ENCODE results near the gene WDR27. TPM values are rescaled to one million over a fixed set of nuclear protein-coding genes. Genes with fewer than 3 reads are reported as not detected.

Gene WDR27
- polyA plus RNA-seq, 3 donors = 0.95 to 20.5 (median 2.0) TPM

DNA sequence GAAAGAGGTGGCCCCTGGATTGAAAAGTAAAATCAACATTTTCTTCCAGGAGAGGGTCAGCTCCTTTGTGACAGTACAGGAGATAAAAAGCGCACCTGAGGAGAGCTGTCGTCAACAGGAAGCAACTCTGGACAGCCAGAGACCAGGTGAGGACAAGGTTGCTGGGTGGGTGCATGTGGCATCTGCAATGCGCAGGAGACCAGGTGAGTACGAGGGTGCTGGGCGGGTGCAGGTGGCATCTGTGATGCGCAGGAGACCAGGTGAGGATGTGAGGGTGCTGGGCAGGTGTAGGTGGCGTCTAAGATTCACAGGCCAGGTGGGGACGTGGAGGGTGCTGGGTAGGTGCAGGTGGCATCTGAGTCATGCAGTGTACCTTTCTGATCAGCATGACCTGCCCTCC lies 38.4 kb downstream of the WDR27 start:
- H3K27me3 Mint-ChIP-seq (ENCODE audit: low read depth in 3 of 3) = no peaks in the 10 kb centered on the region
- H3K4me1 Mint-ChIP-seq = no peaks in the 10 kb centered on the region
- intact Hi-C loops (cut with micrococcal nuclease) = no loop called here
- Histone ChIP-seq H3K9ac (ENCODE audit: insufficient read depth, low read length, poor library complexity, severe bottlenecking) (no peak overlapping the region), H3K4me3 (replicated peaks in 1 of 3; ENCODE audit: low read depth in 2 of 3, low read length in 3 of 3) (no peak overlapping the region), H3K79me2 (ENCODE audit: insufficient read depth, low read length) (no peaks in the 10 kb centered on the region), H3K27me3 (ENCODE audit: control insufficient read depth in 2 of 2, insufficient read depth in 2 of 2, low read length in 2 of 2) (no peaks in the 10 kb centered on the region), H3K36me3 (replicated peaks in 1 of 2; ENCODE audit: control insufficient read depth in 1 of 2, insufficient read depth in 2 of 2, low read length in 2 of 2) (peaks cover 4 to 18% of the 10 kb centered on the region in 2 donors), H3K27ac (ENCODE audit: low read depth in 1 of 2, low read length in 2 of 2) (no peak overlapping the region), H3K4me1 (ENCODE audit: control insufficient read depth in 1 of 2, insufficient read depth in 2 of 2, low read length in 2 of 2) (no peaks in the 10 kb centered on the region), H4K20me1 (ENCODE audit: insufficient read depth, low read length) (no peaks in the 10 kb centered on the region), H3K9me3 (replicated peaks in 1 of 2; ENCODE audit: control insufficient read depth in 1 of 2, insufficient read depth in 1 of 2, low read length in 2 of 2) (no peaks in the 10 kb centered on the region), H3K4me2 (replicated peaks; ENCODE audit: extremely low read depth, low read length, poor library complexity, severe bottlenecking) (no peak overlapping the region), H2AFZ (ENCODE audit: insufficient read depth, low read depth, low read length, poor library complexity, severe bottlenecking) (no peak overlapping the region)
- no peak for DNase-seq
- peaks cover 0 to 2% (median 0%) of the 10 kb centered on the region in 7 donors for H3K9me3 Mint-ChIP-seq
- H3K4me3 Mint-ChIP-seq = no peak overlapping the region
- 95% methylated on average over 8 of the region's 8 CpGs for WGBS (ENCODE audit: insufficient coverage)
- H3K27ac Mint-ChIP-seq = peak overlapping the region in 2 of 7 donors; percentile 18 to 31
- peaks cover 40 to 42% of the 10 kb centered on the region in 2 donors for H3K36me3 Mint-ChIP-seq
- TF ChIP-seq, protein P1, sequence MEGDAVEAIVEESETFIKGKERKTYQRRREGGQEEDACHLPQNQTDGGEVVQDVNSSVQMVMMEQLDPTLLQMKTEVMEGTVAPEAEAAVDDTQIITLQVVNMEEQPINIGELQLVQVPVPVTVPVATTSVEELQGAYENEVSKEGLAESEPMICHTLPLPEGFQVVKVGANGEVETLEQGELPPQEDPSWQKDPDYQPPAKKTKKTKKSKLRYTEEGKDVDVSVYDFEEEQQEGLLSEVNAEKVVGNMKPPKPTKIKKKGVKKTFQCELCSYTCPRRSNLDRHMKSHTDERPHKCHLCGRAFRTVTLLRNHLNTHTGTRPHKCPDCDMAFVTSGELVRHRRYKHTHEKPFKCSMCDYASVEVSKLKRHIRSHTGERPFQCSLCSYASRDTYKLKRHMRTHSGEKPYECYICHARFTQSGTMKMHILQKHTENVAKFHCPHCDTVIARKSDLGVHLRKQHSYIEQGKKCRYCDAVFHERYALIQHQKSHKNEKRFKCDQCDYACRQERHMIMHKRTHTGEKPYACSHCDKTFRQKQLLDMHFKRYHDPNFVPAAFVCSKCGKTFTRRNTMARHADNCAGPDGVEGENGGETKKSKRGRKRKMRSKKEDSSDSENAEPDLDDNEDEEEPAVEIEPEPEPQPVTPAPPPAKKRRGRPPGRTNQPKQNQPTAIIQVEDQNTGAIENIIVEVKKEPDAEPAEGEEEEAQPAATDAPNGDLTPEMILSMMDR (IDR thresholded peaks at IDR 0.05) = no peak

DNA sequence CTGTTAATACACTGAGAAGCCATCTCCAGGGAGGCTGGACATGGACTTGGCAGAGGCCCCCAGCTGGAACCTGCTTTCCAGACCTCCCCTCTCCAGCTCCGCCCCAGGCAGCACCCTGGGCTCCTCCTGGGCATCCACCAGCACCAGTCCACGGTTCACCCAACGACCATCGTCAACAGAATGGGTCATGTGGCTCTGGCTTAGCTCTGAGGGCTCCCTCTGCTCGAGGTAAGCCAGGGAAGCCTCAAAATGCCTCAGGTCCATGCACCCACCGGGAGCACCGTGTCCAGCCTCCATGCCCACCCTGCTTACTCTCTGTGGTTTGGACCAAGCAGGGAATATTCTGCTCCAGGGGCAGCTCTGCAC lies 40.5 kb downstream of the WDR27 start:
- H3K4me3 ChIP-seq (replicated peaks in 1 of 3; ENCODE audit: low read depth in 2 of 3, low read length in 3 of 3) = no peak overlapping the region
- peaks cover 32 to 39% of the 10 kb centered on the region in 2 donors for H3K36me3 Mint-ChIP-seq
- intact Hi-C loops (cut with micrococcal nuclease) = no loop called here
- peaks cover 0 to 2% (median 0%) of the 10 kb centered on the region in 7 donors for H3K9me3 Mint-ChIP-seq
- H3K27ac ChIP-seq (ENCODE audit: low read depth in 1 of 2, low read length in 2 of 2) = no peak overlapping the region
- H4K20me1 ChIP-seq (ENCODE audit: insufficient read depth, low read length) = no peaks in the 10 kb centered on the region
- 97% methylated on average over 7 of the region's 7 CpGs for WGBS (ENCODE audit: insufficient coverage)
- no peak for DNase-seq
- no peaks in the 10 kb centered on the region for H3K79me2 ChIP-seq (ENCODE audit: insufficient read depth, low read length)
- H3K27me3 Mint-ChIP-seq (ENCODE audit: low read depth in 3 of 3) = peaks cover 0 to 4% (median 0%) of the 10 kb centered on the region in 3 donors
- H3K4me3 Mint-ChIP-seq = no peak overlapping the region
- TF ChIP-seq, protein P1 (IDR thresholded peaks at IDR 0.05) = no peak
- H3K36me3 ChIP-seq (replicated peaks in 1 of 2; ENCODE audit: control insufficient read depth in 1 of 2, insufficient read depth in 2 of 2, low read length in 2 of 2) = peaks cover 0 to 24% of the 10 kb centered on the region in 2 donors
- no peaks in the 10 kb centered on the region for H3K4me1 ChIP-seq (ENCODE audit: control insufficient read depth in 1 of 2, insufficient read depth in 2 of 2, low read length in 2 of 2)
- H3K9me3 ChIP-seq (replicated peaks in 1 of 2; ENCODE audit: control insufficient read depth in 1 of 2, insufficient read depth in 1 of 2, low read length in 2 of 2) = no peaks in the 10 kb centered on the region
- H3K27ac Mint-ChIP-seq = no peak overlapping the region
- no peaks in the 10 kb centered on the region for H3K4me1 Mint-ChIP-seq
- H3K4me2 ChIP-seq (replicated peaks; ENCODE audit: extremely low read depth, low read length, poor library complexity, severe bottlenecking) = no peak overlapping the region
- H3K27me3 ChIP-seq (ENCODE audit: control insufficient read depth in 2 of 2, insufficient read depth in 2 of 2, low read length in 2 of 2) = no peaks in the 10 kb centered on the region
- no peak overlapping the region for H3K9ac ChIP-seq (ENCODE audit: insufficient read depth, low read length, poor library complexity, severe bottlenecking)
- no peak overlapping the region for H2AFZ ChIP-seq (ENCODE audit: insufficient read depth, low read depth, low read length, poor library complexity, severe bottlenecking)

All from CD14-positive monocyte (primary cell).